Right renal pelvis (tissue), 4 donors: Measurements from ENCODE around the gene GNAZ. TPM values are rescaled to one million over a fixed set of nuclear protein-coding genes. Genes with fewer than 3 reads are reported as not detected.

Experiments used
- DNase-seq, 4 donors: peaks; one replicate each; pipeline ENCODE4 v3.0.0-alpha.2; 2013; ENCODE audit warnings: low read depth in 4 of 4, low spot score in 3 of 4, missing footprints in 1 of 4
- polyA plus RNA-seq, 4 donors: library from polyadenylated mRNA; unstranded; fragments of 120-200 nt; gene quantifications; one replicate each; pipeline ENCODE4 v1.2.1, GENCODE V29; 2013; ENCODE audit not compliant: insufficient read length in 4 of 4

The GNAZ gene
- polyA plus RNA-seq, 4 donors: 5.6 to 6.4 (median 5.9) TPM

DNA sequence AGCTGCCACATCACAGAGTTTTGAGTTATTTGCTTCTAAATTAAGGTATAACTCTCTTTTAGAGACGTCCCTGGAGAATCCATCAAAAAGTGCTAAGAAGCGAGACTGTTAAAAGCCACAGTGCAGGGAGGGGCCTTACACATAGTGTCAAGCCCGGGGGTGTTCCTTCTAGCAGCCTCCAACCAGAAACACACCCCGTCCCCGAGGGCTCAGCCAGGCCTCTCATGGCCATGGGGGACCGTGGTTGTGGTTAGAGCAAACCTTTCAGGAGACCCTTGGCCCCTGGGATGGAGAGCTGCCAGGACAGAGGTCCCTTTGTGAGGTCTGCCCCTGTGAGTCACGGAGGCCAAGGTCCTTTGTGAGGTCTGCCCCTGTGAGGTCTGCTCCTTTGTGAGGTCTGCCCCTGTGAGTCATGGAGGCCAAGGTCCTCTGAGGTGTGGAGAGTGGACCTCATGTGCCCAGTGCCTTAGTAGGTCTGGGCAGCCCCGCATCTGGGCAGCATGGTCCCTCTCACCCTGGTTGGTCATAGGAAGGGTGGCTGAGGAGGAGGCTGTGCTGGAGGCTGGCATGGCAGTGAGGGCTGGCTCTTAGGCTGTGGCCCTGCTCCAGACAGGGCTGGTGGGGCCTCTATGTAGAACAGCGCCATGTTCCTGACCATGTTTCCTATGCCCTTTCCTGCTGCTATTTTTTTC lies 5.4 kb downstream of the GNAZ start:
- no peak for DNase-seq

DNA sequence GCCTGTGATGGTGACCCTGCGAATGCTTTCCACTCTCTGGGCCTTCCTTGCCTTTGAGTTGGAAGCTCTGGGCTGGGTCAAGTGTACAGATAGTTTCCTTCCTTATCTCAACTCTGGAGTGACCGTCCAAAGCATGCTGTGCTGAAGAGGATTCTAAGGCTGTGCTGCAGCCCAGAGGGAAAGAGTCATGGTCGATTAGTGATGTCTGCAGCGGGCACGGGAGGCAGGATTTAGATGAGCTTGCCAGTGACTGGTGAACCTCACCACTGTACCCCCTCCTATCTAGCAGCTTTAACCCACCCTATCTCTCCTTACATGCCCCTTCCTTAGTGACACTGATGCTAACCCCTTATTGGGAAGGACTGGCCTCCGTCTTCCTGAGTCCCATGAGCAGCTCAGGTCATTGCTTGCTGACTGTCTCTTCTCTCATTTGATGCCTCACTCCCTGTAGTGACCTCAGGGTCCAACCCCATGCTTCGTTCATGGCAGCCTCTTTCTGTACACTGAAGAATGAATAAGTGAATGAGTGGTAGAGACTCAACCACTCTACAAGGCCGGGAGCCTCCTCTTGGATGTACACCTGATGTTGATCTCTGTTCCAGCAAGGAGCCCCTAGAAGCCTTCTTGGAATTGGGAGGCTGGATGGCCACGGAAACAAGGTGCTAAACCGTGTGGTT lies 6.7 kb downstream of the GNAZ start:
- DNase-seq: no peak

DNA sequence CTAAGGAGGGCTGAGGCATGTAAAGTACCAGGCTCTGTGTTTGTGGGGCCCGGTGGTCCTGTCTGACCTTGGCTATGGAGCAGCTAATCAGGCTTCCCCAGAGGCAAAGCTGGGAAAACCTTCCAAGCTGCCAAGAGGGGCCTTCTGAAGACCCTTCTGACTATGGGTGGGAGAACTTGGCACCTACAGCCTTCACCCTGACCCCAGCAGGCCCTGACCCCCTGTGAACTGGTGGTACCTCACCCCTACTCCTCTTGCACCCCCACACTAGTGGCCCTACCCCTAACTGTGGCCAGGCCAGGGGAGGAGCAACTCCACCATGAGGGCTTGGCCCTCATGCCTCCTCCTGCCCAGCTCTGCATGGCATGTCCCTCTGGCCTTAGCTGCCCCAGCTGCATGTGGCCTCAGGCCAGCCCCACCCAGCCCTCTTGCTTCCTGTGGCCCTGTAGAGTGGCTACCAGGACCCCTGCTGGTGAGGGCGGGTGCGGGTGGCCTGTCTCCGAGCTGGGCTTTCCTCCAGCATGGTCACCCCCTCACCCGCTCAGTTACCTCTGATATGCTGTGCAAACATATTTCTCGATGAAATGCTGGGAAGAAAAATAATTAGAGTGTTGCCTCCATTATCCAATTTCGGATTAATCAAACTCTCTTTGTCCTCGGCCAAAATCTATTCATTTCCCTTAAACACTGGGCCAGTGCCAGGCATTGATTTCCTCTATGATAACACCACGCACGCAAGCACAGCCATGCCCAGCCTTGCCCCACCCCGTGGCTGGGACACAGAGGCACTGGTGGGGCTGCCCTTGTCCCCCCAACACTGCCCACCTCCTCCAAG lies 7.5 kb downstream of the GNAZ start:
- DNase-seq: no peak

DNA sequence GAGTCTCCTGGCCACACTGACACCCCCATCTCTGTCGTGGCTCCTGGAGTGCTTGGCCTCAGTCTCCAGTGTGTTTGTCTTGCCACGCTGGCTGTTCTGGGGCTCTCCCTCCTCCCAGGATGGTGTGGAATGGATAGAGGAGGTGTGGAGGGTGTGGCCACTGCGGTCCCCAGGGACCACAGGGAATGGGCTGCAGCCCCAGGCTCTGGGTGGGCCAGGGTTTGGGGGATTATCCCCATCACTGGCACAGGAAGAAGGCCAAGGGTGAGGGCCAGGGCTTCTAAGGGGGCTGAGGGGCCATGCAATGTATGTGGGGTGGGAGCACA lies 8.1 kb downstream of the GNAZ start:
- DNase-seq: no peak

DNA sequence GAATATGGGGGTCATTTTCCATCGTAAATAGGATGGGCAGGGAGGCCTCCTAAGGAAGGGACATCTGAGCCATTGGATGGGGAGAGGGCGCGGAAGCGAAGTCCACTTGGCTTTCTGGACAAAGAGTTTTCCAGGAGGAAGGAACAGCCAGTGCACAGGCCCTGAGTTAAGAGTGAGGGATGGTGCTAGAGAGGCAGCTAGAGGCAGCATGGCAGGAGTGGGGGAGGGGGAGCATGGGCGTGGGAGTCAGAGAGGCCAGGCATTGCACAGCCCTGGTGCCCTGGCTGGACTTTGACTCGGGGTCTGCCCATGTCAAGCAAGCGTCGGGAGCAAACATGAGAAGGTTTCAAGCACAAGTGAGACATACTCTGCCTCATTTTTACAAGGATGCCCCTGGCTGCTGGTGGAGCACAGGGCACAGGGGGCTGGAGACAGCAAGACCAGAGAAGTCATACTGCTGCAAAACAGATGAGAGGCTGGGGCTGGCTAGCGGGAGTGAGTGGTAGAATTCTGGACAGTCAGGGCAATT lies 9.0 kb downstream of the GNAZ start:
- DNase-seq: no peak

DNA sequence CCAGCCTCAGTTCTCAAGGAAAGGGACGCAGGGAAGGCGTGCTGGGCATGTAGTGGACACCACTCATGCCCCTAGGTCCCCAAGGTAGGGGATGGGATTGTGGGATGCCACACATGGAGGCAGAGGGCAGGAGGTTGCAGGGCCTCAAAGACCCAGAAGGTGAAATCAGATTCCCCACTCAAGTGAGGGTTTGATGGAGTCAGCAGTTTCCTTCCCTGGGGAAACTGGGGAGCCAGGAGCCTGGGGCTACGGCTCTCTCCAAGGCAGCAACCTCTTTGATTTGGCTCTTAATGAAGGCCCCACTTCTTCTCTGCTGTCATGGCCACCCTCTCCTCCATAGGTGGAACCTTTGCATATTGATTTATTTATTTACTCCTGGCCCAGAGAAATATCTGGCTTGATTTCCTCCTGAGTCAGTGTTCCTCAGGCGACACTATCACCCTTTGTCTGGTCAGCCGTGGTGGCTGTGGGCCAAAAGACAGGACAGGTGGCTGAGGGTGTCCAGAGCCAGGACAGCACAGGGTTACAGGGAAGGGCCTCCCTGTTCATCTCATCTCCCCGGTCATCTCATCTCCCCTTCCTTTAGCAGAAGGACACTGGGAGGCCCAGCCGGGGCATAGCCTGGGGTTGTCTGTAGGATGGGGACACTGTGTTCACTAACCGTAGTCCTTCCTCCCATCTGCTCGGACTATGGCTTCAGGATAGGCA lies 9.6 kb downstream of the GNAZ start:
- no peak for DNase-seq

DNA sequence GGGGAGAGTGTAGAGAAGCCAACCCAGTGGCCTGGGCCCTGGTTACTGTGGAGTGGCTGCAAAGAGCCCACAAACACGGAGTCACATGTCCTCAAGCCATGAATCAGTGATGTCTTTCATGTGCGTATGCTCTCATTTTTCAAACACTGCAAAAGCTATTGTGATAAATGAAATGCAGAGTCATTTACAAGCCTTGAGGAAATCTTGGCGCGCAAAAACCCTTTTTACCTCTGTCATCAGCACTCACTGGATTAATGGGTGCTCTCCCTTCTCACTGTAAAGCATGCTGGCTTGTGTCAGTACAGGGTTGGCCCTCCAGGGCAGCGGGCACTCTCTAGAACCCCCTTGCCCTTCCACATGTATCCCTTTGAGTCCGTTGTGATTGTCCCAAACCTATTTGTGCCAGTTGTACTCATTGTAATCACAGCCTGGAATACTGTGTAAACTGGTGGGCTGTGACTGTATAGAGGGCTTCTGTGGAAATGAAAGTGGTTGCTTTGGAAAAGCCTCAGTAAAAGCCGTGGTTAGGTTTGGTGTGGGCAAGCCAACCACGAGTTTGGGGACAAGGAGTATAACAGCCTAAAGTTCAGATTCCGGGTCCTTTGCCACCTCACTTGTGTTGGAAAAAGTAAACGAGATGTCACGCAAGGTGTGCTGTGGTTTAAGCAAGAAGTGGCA lies 10.4 kb downstream of the GNAZ start:
- DNase-seq: no peak

DNA sequence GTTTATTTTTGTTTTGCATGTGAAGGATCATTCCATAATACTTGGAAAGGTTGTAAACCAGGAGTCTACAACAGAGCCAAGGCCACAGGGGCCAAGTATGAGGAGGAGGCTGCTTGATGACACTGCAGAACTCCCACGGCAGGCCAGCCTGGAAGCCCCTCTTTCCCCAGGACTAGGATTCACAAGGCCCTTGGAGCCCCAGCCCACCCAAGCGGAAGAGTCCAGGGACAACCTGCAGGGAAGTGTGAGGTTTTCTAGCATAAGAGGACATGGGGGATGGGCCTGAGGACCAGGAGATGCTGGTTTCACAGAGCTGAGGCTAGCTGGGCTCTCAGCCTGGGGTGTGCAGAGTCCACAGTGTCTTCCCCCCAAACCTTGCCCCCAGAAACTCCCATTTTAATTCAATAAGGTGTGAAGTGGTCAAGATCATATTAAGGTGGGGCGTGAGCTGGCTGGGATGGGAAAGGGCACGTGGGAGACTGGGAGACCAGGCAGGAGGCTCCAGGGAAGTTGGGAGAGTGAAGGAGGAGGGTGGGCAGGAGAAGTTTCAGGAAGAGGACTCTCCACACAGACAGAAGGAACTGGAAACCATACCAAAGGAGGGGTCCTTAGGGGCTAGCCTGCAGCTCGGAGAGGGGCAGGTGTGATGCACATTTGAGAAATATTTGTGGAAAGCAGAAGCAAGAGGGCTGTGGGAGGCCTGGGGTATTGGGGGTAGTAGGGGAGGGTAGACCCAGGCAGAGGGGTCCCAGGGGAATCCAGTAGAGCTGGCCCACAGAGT lies 12.4 kb downstream of the GNAZ start:
- no peak for DNase-seq

DNA sequence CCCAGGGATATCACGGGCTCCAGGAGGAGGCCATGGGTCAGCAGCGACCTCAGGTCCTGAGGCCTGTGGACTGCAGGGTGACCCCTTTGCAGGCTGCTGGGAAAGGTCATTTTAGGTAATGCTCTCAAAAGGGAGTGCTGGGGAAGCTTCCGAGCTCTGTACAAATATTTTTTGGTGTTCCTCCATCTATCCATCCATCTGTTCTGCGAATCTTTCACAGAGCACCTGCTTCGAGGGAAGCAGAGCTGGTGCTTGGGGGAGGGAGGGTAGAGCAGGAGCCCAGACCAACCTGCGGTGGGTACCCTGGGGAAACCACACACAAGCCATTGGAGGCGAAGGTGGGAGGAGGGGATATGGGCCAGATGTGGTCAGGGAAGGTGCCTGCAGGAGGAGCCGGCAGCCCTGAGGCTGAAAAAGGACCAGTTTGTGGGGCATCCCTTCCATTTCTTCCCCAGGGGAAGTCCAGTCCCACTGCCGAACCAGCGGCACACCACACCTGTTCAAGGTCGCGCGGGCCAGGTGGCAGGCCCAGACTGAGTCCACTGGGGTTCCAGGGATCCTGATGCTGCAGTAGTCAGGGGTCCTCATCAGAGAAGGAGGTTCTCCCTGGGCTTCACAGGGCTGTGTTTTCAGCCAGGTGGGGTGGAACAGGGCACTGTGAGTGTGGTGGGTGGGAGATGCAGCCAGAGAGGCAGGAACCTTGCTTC lies 13.1 kb downstream of the GNAZ start:
- no peak for DNase-seq

DNA sequence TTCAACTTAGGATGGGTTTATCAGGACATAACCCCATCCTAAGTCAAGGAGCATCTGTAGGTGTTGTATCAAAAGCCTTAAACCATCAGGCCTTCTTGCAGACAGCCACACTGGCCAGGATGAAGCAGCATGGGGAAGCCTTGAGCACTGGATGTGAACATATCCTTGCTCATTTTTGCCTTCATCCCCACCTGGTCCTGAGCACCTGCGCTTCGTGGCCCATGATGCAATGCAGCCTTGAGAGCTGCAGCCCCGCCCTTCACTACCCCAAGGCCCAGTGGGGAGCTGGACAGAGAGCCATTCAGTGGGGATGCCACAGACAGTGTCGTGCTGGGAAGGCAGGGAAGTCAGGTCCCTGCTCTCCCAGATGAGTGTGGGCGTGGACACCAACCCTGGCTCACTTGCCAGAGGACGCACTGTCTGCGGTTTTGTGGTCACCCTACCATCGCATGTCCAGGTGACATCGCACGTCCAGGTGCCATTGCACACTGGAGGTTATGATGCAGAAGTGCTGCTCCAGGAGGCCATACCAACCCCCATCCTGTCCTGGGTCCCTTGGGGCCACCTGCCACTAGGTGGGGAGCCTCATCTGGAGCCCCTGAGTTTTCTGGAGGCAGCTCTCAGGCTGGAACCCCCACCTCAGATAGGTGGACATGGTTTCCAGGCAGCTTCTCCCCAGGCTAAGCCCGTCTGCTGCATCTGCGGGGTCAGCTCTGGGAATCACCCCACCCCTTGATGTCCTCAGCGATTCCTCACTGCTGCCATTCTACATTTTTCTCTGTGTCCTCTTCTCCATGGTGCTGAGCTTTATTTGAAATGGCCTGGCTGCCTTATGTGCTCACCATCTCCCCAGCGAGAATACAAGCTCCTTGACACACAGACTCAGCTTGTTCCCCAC lies 14.4 kb downstream of the GNAZ start:
- no peak for DNase-seq

DNA sequence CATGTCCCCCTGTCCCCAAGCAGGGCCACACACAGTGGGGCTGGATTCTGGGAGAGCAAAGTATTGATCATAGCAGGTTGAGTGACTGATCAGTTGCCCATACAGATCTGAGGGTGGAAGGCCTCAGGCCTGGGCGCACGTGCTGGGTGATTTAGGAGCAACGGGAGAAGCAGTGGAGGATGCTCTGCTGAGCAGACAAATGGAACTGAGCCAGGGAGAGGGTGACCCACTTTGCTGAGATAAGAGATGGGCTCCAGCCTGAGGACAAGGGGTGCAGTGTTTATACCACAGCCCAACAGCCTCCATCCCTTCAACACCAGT lies 15.0 kb downstream of the GNAZ start:
- no peak for DNase-seq

DNA sequence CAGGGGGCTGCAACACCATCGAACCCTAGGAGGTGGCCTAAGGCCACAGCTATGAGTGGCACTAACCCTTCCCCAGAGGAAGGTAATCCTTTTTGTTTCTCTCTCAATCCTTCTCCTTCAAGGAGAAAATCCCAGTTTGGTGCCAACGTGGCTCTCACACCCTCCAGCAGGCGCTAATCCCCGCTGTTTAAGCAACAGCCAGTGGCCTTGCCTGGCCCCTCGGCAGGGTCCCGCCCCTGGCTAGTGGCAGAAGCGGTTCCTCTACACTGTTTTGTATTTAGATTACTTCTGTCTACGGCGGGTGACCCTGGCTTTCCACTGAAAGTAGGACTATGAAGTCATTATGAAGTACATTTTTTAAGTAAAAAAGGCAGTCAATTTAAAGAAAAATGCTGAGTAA lies 15.5 kb downstream of the GNAZ start:
- DNase-seq: no peak

DNA sequence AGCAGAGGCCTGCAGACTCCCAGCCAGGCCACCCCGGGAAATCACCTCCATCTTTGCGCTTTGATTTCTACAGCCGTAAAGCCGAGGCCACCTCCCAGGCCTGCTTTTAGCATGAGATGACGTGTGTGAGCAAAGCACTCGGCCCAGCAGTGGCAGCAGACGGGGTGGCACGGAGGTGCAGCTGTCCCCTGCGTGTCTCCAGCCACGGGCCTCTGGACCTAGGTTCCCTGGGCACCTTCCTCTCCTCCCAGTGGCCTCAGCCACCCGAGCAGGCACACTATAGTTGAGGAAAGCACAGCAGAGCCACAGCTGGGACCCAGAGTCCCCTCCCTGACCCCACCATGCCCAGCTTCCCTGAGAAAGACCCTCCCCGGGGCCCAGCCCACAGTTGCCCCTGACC lies 15.9 kb downstream of the GNAZ start:
- DNase-seq: no peak

DNA sequence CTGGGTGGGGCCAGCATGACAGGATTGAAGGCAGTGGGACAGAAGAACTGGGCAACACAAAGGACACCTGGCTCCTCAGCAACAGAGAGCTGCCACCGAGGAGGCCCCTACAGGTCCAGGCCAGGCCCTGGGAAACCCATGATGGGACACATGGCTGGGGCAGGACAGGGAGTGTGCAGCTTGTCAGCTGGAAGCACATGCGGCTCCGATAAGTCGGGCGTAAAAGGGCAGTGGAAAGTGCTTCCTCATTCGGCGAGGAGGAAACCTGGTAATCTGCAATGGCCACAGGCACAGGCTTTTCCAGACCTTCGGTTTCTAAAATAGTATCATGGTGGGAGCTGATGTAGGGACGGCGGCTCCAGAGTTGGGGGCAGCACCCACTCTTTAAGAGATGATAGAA lies 16.5 kb downstream of the GNAZ start:
- DNase-seq: no peak

DNA sequence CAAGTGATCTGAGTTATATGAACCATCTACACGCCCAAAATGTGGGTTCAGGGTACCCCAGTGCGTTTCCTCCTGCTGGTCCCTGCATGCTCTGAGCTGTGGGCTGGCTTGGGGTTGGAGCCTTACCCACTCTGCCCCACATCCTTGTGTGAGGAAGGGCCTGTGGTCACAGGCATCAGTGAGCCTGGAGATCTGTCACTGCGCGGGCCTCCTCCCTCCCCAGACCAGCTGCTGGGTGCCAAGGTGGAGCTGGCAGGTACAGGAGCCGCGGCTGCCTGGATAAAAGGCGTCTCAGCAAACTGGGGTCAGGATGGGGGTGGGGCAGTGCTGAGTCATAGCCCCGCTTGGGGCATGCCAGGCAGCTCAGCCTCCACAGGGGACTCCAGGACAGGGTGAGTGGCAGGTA lies 17.9 kb downstream of the GNAZ start:
- no peak for DNase-seq

DNA sequence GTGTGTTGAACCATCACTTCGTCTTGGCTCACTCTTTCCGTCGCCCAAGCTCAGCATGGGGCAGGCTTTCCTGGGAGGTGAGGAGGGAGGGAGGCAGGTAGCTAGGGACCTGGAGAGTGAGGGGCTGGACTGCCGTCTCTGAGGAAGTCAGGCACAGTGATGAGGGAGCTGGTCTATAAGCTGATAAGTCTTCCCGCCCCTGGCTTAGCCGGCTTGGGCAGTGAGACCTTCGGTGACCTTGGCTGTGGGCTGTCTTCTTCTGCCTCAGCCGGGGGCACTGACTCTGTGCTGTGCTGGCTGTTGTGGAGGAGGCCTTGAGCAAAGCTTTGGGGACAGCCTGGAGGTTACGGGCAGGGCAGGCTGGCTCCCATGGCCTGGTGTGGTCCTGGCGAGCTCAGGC lies 18.7 kb downstream of the GNAZ start:
- no peak for DNase-seq

DNA sequence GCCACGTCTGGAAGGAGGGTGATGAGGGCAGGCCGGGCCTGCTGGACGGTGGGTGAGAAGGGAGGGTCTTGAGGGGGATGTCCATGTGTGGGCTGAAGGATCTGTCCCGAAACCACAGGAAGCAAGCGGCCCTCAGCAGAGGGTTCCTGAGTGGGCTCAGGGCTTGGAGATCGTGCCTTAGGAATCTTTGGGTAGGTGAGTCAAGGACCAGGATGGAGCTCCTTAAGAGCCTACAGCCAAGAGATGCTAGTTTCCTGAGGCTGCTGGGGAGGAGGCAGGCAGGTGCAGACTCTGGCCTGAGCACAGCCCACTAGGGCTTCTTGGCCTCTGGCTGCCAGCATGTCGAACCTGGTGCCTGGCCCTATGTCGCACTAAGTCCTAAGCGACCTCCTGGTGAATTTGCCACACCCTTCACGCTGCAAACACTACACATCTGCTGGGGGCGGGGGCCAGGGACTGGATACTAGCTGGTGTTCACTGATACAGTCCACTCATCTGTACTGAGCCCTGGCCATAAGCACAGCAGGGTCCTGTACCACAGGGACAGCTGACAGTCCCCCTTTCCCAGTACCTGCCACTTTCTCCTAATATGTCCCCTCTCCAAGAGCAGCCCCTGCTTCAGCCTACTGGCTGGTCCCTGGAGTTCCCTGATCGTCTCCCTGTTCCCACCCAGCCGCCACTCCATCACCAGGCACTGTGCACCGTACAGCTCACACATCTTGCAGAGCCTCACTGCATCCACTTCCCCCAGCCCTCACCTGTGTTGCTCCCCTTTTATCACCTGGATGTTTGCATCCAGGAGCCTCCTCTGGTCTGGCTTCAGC lies 19.5 kb downstream of the GNAZ start:
- DNase-seq: no peak
